Measurements from ENCODE around the gene CLEC7A.

The CLEC7A gene

DNA sequence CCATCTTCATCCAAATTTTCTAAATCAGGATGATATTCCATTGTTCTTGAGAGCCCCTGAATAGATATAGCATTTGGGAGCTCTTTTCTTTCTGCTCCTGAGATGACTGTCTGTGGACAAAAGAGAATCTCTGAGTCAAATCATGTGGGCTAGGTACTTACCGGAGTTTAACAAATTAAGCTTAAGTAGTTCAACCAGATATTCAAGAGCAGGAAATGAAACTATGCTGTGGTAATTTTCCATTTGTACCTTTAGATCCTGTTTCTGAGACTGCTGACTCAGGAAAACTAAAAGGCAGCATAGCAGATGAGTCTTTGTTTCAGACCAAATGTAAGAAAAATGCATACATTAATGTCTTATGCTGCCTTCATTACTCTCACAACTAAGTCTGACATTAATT, at the start of gene CLEC7A:
Gene CLEC7A (minus strand): TSS at position 158 of the 400 bp plus-strand sequence. CDS start 117 bp downstream, at position 41.
- DNase-seq = no peak

DNA sequence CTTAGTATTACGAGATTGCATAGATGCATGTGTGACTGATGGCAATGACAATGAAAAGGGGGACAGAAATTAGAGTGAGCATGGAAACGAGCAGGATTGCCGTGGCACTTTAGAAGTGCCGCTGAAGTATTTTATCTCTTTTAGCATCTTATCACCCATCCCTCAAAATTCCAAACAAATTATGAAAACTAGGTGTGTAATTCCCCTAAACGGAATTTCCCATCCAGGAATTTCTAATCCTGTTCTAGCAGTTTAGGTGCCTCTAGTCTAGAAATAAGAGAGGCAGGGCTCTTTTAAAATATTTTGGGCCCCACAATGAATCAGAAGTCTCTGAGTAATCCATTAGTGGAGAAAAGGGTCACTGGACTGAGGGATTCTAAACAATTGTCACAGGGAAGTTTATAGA, 49.8 kb upstream of the CLEC7A start:
- DNase-seq = no peak

DNA sequence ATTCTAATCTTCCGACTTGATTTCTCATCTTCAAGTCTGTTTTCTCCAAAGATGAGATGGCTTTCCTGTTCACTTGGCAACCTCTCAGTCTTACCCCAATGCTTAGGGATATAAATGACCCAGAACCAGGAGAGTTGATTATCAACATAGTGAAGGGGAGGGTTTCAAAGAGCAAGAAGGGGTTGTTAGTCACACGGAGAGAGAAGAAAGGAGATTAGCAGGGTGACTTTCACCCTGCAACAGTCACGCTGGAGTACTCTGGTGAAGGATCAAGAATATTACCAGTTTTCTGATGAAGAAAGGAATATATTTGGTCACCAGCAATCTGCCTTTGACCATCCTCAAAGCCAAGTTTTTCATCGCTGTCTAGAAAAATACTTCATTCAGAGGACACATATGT, 48.8 kb upstream of the CLEC7A start, which contains the start of gene TMEM52B:
Gene TMEM52B (plus strand): TSS at position 212 of the 400 bp plus-strand sequence. CDS start 543 bp downstream, outside the sequence.
- no peak for DNase-seq

DNA sequence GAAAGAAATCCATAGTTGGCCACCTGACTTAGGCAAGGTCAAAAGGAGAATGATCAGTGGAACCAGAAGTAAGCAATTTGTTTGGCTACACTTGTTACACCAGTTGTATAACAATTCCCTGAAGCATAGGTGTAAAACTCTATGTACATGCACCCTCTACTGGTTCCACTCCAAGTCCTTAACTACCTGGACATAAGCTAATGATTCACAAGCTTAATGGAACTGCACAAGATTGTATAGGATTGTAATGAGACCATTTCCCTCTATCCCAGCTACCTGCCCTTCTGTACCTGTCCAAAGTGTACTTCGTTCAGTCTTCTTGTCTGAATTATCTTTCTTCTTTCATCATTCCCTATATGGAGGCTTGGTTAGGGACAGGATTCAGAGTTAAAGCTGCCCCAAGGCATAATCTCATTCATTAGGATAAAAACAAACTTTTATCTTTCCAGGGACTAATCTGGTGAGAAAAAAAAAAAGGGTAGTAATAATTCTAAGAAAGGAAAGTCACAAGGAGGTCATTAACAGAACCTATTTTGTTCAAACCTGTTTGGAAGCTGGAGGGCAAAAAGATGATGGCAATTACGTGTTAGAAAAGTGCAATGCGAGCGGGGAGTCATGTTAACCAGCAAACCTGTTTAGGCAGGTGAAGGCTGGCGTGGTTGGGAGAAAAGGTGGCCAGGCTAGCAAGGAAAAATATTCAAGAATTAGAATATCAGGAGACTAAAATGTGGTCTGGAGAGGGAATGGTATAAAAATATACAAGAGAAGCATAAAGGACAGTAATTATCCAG, 46.0 kb upstream of the CLEC7A start:
- no peak for DNase-seq

DNA sequence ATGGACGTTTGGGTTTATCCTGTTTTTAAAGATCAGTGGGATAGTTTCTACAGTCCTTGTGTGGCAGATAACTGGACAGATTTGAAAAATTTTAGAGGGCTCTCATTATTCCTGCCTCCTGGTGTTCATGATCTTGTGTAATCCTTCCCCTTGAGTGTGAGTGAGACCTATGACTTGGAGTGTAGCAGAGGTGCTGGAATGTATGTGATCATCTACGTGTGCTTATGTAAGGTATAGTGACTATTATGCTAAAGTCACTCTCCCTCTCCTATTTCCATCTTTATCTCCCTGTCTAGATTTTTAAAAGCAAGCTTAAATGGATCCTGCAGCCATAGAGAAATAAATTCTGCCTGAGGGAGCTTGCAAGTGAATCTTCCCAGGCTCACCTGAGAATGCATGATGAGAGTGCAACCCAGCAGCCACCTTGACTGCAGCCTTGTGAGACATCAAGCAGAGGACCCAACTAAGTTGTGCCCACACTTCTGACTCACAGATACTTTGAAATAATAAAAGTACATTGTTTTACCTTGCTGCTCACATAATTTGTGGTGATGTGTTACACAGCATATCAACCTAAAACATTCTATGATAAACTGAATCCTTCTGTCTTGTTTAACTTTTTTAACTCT, 45.1 kb upstream of the CLEC7A start:
- DNase-seq = no peak

DNA sequence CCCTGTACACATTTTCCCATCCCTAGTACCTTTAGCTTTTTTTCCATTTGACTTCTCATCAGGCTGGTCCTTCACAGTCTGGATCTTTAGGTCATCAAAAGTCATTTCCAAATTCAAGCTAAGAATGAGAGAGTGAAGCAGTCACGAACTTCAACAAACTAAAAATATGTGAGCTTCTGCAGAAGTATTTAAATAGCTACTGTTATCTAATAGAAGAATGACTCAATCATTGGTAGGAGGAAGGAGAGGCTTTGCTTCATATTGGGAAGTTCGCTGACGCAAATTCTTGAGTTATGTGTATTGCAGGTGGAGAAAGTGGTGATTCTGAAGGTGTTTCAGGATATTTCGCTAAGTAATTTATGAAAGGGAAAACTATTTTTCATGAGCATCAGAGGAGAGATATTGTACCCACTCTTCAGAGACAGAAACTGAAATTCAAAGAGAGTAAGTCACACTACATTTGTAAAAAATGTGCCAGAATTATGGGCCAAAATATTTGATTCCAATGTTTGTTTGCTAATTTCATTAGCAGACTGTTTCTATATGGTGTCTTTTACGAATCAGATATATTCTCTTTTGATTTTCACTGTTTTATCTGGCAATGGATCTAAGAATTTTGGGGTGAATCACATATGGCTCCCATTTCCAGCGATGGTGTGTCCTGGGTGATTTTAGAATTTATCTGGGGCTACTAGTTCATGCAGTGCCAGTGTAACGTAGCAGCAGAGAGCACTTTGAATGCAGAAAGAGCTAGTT, 42.2 kb upstream of the CLEC7A start, which contains the start of gene OLR1:
Gene OLR1 (minus strand): TSS at position 160 of the 756 bp plus-strand sequence. CDS start 55 bp downstream, at position 105.
- no peak for DNase-seq

DNA sequence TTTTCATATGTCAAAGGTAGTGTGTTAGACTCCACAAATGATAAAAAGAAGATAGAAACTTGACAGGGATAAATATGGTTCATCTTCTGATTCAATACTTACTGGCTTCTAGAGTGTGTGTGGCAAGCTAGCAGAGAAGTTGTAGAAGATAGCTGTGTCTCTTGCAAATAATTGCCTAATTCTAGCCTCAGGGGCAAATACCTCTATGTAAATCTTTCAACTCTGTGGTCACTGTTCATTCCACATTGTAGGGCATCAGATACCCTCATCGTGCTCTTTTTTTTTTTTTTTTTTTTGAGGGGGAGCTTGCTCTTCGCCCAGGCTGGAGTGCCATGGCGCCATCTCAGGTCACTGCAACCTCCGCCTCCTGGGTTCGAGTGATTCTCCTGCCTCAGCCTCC, 40.2 kb upstream of the CLEC7A start:
- DNase-seq = no peak

DNA sequence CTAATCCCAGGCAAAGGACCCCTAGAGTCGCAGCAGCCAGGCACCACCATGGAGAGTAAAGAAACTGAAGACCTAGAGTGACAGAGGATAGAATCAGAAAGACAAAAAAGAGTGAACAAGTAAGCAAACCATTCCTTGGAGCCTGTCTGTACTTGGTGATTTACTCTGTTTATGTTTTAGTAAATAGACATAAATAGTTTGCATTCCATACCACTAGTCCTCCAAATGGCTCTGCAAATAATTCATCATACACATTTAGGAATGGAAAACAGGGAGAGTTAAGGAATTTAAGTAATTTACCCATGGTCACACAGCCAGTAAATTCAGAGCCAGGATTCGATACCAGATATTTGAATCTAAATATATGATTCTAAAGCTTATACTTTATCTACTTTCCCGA, 39.1 kb upstream of the CLEC7A start:
- DNase-seq = no peak

DNA sequence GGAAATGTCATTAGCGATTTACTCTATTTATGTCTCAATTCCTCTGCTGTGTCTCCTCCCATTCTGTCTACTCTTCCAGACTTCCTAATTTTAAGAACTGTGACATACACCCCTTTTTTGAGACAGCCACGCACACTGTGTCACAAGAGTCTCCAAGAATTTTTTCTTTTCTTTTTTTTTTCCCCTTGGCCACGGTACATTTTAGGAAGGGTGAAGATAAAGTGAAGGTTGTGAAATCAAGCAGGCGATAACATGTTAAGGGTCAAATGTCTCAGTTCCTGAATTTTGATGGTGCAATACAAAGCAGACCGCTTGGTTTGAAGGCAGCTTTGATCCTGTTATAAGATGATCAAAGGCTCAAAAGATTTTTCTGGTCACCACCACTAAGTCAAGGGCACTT, 37.6 kb upstream of the CLEC7A start:
- DNase-seq = no peak

DNA sequence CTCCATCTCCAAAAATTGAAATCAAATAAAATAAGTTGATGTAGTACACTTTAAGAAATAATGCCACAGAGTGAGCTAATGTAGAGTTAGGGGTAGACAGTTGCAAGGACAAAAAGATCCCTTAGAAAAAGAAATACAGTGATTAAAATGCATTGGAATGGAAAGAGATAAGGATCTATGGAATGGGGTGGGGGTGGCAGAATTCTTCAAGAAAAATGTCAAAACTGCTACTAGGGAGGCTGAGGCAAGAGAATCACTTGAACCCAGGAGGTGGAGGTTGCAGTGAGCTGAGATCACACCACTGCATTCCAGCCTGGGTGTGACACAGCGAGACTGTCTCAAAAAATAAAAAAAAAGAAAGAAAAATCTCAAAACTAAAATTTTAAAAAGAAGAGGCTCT, 35.4 kb upstream of the CLEC7A start:
- DNase-seq = no peak

DNA sequence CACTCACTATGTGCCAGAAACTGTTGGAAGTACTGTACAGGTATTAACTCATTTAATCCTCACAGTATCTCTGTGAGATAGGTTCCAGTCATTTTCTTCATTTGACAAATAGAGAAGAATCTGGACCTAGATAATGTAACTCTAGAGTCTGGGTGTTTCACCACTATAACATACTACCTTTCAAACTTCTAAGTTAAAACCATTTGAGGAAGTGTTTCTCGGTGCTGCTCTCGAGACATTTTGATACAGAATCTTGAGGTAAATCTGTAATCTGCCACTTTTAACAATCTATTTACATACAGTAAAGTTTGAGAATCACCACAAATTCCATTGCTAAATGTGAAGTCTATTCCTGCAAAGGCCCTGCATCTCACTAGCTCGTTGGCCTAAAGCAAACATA, 33.1 kb upstream of the CLEC7A start:
- no peak for DNase-seq

DNA sequence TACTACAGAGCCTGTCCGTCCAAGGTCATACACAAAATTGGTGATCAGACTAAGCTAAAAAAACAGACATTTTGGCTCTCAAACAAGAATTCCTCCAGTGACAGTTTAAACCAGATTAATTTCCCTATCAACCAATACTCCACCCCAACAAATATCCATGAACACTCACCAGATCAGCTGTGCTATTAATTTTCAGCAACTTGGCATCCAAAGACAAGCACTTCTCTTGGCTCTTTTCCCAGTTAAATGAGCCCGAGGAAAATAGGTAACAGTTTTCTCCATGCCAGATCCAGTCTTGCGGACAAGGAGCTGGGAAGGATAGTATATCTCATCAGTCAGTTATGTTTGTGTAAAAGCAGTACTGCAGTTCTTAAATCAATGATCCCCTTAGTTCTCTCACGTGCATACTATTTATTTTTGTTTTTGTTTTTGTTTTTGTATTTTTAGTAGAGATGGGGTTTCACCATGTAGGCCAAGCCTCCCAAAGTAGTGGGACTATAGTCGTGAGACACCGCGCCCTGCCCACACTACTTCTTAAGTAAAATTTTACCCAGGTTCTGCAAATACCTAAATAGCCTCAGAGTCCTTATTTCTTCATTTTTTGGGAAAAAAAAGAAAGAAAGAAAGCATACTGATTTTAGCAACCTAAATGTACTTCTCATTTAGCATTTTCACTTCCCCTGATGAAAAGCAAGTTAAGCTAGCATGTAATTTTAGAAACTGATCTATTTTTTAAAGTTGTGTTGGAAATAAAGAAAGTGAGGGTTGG, 30.8 kb upstream of the CLEC7A start:
- DNase-seq = no peak

DNA sequence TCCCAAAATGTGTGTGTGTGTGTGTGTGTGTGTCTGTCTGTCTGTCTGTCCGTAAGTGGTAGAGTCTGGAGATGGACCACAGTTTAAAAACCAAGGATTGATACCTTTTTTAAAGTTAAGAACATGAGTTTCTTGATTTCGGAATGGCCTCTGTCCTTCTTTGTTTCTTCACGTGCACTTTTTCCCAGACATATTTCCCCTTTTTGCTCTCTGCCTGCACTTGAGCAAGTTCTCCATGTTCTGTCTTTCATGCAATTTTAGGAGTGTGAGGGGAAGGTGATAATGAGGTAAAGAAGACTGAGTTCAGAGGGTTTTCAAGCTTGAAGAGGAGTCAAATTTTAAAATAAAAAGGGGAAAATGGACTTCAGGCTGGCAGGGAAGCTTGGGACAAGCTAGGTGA, 29.3 kb upstream of the CLEC7A start:
- no peak for DNase-seq

DNA sequence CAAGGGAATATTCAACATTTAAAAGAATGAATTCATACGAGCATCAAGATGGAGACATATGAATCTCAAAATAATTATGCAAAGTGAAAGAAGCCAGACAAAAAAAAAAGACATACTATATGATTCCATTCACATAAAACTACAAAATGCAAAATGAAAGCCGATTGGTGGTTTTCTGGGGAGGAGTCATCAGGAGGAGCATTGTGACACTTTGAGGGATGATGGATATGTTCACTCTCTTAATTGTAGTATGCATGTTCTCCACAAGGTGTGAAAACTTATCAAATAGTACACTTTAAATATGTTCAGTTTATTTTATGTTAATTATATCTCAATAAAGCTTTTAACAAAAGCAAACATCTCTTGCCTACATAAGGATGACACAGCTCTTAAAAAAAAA, 28.4 kb upstream of the CLEC7A start:
- no peak for DNase-seq

DNA sequence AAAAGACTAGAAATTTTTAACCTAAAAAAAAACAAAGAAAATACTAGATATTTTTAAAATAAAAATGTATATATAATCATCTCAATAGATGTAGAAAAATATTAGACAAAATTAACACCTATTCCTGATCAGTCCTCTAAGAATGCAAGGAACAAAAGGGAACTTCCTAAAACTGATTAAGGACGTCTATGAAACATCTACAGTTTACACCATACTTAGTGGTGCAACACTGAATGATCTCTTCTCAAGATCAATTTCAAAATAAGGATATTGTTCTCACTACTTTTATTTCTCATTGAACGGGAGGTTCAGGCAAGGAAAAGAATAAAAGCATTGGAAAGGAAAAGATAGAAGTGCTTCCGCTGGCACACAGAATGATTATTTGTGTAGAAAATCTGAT, 26.0 kb upstream of the CLEC7A start:
- no peak for DNase-seq

DNA sequence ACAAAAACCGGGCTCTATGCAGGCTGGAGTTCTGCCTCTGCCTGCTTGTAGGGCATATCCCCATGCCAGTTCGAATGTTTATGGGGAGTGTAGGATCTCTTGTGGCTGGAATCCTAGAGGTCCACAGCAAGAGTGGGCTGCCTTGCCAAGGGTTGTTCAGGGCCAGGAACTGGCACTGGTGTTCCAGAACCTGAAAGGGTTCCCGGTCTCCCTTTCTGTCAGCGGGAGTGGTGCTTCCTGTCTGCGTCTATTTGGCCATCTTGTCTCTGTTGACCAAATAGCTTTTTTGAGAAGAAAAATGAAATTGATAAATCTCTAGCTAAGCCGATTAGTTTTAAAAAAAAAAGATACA, 24.1 kb upstream of the CLEC7A start:
- DNase-seq = no peak

DNA sequence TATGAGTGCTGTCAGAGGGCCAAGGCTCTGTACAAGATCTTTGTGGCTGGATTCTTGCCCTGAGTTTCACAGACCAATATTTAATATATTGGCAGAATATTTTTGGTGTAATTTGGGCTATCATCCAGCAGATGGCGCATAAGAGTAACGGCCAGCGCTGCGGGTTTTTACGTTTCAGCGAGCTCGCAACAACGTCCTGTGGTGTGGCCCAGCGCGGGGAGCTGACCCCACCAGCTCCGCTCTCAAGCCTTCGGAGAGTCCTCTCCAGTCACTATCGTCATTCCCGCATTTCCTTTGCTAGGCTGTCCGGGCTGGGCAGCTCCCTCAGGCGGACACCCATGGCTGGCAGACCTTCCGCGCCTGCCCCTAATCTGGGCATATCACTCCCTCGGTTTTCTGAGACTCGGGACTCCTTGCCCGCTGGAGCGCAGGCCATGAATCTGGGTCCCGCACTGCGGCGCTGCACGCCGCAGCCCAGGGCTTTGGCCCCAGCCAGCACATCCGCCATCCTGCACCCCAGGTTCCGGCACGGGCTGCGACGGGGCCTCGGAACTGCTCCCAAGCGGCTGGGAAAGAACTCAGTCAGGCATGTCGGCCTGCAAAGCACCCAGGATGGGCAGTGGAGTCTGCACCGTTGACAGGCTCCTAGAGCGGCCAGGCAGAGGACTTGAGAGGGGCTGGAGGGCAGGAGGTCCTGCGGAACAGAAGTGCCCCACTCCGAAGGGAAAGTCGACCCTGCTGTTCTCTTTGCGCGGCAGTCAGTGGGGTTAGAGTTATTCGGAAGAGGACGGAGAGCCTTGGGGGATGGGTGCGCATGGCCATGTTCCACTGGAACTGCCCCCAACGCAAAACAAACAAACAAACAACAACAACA, 23.5 kb upstream of the CLEC7A start:
- DNase-seq = peak; percentile 80

DNA sequence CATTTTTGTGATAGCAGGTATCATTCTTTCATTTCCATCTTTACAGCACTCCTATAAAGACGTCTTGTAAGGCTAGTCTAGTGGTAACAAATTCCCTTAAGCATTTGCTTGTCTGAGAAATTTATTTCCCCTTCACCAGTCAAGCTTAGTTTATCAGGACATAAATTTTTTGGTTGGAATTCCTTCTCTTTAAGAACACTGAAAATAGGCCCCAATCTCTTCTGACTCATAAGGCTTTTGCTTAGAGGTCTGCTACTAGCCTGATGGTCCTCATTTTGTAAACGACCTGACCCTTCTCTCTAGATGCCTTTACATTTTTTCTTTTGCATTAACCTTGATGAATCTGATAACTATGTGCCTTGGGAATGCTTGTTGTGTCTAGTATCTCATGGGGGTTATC, 21.6 kb upstream of the CLEC7A start:
- DNase-seq = no peak

DNA sequence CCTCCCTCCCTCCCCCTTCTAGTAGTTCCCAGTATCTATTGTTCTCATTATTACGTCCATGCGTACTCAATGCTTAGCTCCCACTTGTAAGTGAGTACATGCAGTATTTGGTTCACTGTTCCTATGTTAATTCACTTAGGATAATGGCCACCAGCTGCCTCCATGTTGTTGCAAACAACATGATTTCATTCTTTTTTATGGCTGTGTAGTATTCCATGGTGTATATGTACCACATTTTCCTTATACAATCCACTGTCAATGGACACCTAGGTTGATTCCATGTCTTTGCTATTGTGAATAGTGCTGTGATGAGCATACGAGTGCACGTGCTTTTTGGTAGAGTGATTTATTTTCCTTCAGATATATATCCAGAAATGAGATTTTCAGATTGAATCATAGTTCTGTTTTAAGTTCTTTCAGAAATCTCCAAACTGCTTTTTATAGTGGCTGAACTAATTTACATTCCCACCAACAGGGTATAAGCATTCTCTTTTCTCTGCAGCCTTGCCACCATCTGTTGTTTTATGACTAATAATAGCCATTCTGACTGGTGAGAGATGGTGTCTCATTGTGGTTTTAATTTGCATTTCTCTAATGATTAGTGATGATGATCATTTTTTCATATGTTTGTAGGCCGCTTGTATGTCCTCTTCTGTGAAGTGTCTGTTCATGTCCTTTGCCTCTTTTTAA, 17.9 kb upstream of the CLEC7A start:
- DNase-seq = no peak

DNA sequence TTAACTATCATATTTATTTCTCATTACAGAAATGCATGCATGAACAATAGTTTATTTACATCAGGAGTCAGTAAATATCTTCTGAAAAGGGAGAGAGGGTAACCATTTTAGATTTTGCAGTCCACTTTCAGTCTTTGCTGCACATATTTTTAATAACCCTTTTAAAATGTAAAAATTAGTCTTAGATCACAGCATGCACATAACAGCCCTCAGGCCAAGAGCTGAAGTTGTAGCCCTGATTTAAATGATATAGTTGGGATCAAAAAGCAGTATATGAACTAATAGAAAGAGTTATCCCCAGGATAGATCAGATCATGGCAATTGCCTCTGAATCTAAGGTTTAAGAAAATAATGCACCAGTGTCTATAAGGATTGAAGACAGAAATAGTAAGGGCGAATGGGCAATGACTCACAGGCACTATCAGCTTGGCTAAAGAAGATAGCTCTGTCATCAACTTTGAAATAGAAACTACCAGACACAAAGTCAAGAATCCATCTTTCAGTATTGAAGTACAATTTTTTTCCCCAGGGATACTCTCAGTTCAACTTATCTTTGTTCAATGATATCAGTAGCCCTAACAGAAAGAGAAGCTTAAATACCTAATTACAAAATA, 13.1 kb upstream of the CLEC7A start:
- DNase-seq = no peak

DNA sequence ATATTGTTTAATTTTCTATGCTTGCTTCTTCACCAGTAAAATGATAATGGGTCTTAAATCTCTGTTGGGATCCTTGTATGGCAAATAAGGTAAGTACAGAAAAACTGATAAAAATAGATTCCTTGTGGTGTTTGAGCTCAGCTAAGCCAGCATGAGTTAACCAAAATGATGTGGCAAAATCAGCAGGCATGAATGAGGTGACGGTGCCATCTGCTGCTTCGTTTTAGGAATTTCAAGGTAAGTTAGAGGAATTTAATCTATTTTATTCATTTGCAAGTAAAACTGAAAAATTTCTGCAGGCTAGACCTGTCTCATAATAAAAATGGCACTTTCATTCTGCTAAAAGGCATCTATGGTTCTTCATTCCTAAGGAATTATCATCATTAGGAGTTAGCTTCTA, 10.0 kb upstream of the CLEC7A start:
- peak; percentile 72 for DNase-seq

Data from activated effector memory CD4-positive, alpha-beta T cell treated with anti-CD3 and anti-CD28 coated beads, Interleukin-2, amount 50 U/mL, for 16 hours (primary cell).